ENCODE results near the gene GDPD5. TPM values are rescaled to one million over a fixed set of nuclear protein-coding genes. Genes with fewer than 3 reads are reported as not detected.

The GDPD5 gene
- polyA plus RNA-seq, 3 donors: 4.9 to 39.0 (median 7.6) TPM

- Histone ChIP-seq H4K20me1 (ENCODE audit: insufficient read depth, low read length) (no peaks in the 10 kb centered on the region), H3K27me3 (ENCODE audit: control insufficient read depth in 2 of 2, insufficient read depth in 2 of 2, low read length in 2 of 2) (no peaks in the 10 kb centered on the region), H3K79me2 (ENCODE audit: insufficient read depth, low read length) (no peaks in the 10 kb centered on the region), H2AFZ (ENCODE audit: insufficient read depth, low read depth, low read length, poor library complexity, severe bottlenecking) (no peak overlapping the region), H3K4me2 (replicated peaks; ENCODE audit: extremely low read depth, low read length, poor library complexity, severe bottlenecking) (no peak overlapping the region), H3K9ac (ENCODE audit: insufficient read depth, low read length, poor library complexity, severe bottlenecking) (no peak overlapping the region), H3K9me3 (replicated peaks in 1 of 2; ENCODE audit: control insufficient read depth in 1 of 2, insufficient read depth in 1 of 2, low read length in 2 of 2) (no peaks in the 10 kb centered on the region), H3K36me3 (replicated peaks in 1 of 2; ENCODE audit: control insufficient read depth in 1 of 2, insufficient read depth in 2 of 2, low read length in 2 of 2) (peaks cover 0 to 13% of the 10 kb centered on the region in 2 donors), H3K4me3 (replicated peaks in 1 of 3; ENCODE audit: low read depth in 2 of 3, low read length in 3 of 3) (no peak overlapping the region), H3K4me1 (ENCODE audit: control insufficient read depth in 1 of 2, insufficient read depth in 2 of 2, low read length in 2 of 2) (no peaks in the 10 kb centered on the region), H3K27ac (ENCODE audit: low read depth in 1 of 2, low read length in 2 of 2) (no peak overlapping the region)
- H3K36me3 Mint-ChIP-seq: peaks cover 34 to 36% of the 10 kb centered on the region in 2 donors
- peaks cover 0 to 4% (median 3%) of the 10 kb centered on the region in 3 donors for H3K27me3 Mint-ChIP-seq (ENCODE audit: low read depth in 3 of 3)
- DNase-seq: no peak
- peak overlapping the region in 1 of 7 donors; percentile 15 for H3K27ac Mint-ChIP-seq
- H3K4me1 Mint-ChIP-seq: peaks cover 9% of the 10 kb centered on the region
- no peaks in the 10 kb centered on the region for H3K9me3 Mint-ChIP-seq
- TF ChIP-seq CTCF (IDR thresholded peaks at IDR 0.05): no peak
- no peak overlapping the region for H3K4me3 Mint-ChIP-seq
- 93% methylated on average over 5 of the region's 14 CpGs for WGBS (ENCODE audit: insufficient coverage)
- intact Hi-C loops (cut with micrococcal nuclease): no loop called here
These were observed 57.0 kb downstream of the GDPD5 start for GRCh38 chr11:75468534-75469340.

- intact Hi-C loops (cut with micrococcal nuclease): no loop called here
- TF ChIP-seq CTCF (IDR thresholded peaks at IDR 0.05): no peak
- no peak overlapping the region for H3K9ac ChIP-seq (ENCODE audit: insufficient read depth, low read length, poor library complexity, severe bottlenecking)
- H3K79me2 ChIP-seq (ENCODE audit: insufficient read depth, low read length): no peaks in the 10 kb centered on the region
- no peaks in the 10 kb centered on the region for H4K20me1 ChIP-seq (ENCODE audit: insufficient read depth, low read length)
- Mint-ChIP-seq H3K27me3 (ENCODE audit: low read depth in 3 of 3) (peaks cover 0 to 4% (median 3%) of the 10 kb centered on the region in 3 donors), H3K36me3 (peaks cover 32 to 34% of the 10 kb centered on the region in 2 donors), H3K27ac (no peak overlapping the region), H3K4me1 (peaks cover 9% of the 10 kb centered on the region), H3K9me3 (no peaks in the 10 kb centered on the region), H3K4me3 (no peak overlapping the region)
- DNase-seq: no peak
- H3K27ac ChIP-seq (ENCODE audit: low read depth in 1 of 2, low read length in 2 of 2): no peak overlapping the region
- H3K9me3 ChIP-seq (replicated peaks in 1 of 2; ENCODE audit: control insufficient read depth in 1 of 2, insufficient read depth in 1 of 2, low read length in 2 of 2): no peaks in the 10 kb centered on the region
- H3K4me1 ChIP-seq (ENCODE audit: control insufficient read depth in 1 of 2, insufficient read depth in 2 of 2, low read length in 2 of 2): no peaks in the 10 kb centered on the region
- peaks cover 0 to 12% of the 10 kb centered on the region in 2 donors for H3K36me3 ChIP-seq (replicated peaks in 1 of 2; ENCODE audit: control insufficient read depth in 1 of 2, insufficient read depth in 2 of 2, low read length in 2 of 2)
- H2AFZ ChIP-seq (ENCODE audit: insufficient read depth, low read depth, low read length, poor library complexity, severe bottlenecking): no peak overlapping the region
- no peak overlapping the region for H3K4me2 ChIP-seq (replicated peaks; ENCODE audit: extremely low read depth, low read length, poor library complexity, severe bottlenecking)
- no peak overlapping the region for H3K4me3 ChIP-seq (replicated peaks in 1 of 3; ENCODE audit: low read depth in 2 of 3, low read length in 3 of 3)
- no peaks in the 10 kb centered on the region for H3K27me3 ChIP-seq (ENCODE audit: control insufficient read depth in 2 of 2, insufficient read depth in 2 of 2, low read length in 2 of 2)
- WGBS (ENCODE audit: insufficient coverage): 79% methylated on average over 4 of the region's 4 CpGs
These were observed 57.9 kb downstream of the GDPD5 start for GRCh38 chr11:75467881-75468280.
